IMR-90 (cell line): ENCODE measurements around the gene GRN. TPM values are rescaled to one million over a fixed set of nuclear protein-coding genes. Genes with fewer than 3 reads are reported as not detected.
"Not testable (repeated sequence)": the region's sequence is repeated elsewhere in the genome, so short reads cannot be mapped to it uniquely, and the experiment has no call there.

Experiments
- ATAC-seq: fragments of 200-7000 bp; cut with Tn5 transposase; 2 replicates; pipeline ENCODE4 v1.9.1; 2020; ENCODE audit warnings: low read depth, mild to moderate bottlenecking, moderate library complexity
- BruUV-seq: library from RNA; stranded (reverse); fragments of 400-500 nt; replicated peaks from 2 replicates; lab custom pipeline; 2021; lab: Mats Ljungman, UMichigan
- CTCF ChIA-PET: fragments of 300-600 bp; formaldehyde crosslinking; extraction: SDS; loops from one replicate; lab custom pipeline; 2021; ENCODE audit warnings: antibody characterized with exemption; lab: Yijun Ruan, JAX
- POLR2A ChIA-PET: fragments of 300-600 bp; sonication (Branson Sonifier 250); formaldehyde crosslinking; loops from one replicate; lab custom pipeline; 2022; ENCODE audit warnings: antibody characterized with exemption; ENCODE audit not compliant: unreplicated experiment; lab: Charles Lee
- DNase-seq: peaks from one replicate; pipeline ENCODE4 v3.0.0; 2013
- H2AFZ ChIP-seq: replicated peaks from 2 replicates; pipeline ENCODE3; 2013; ENCODE audit warnings: low read length, mild to moderate bottlenecking; ENCODE audit not compliant: poor library complexity
- H2AK5ac ChIP-seq: 2 replicates; pipeline ENCODE4 v1.6.1; 2013; ENCODE audit warnings: low read depth, low read length, inconsistent platforms
- H2AK9ac ChIP-seq: replicated peaks from 2 replicates; pipeline ENCODE3; 2013; ENCODE audit warnings: mild to moderate bottlenecking, low read depth, low read length, moderate library complexity; ENCODE audit not compliant: poor library complexity
- H2BK120ac ChIP-seq: 2 replicates; pipeline ENCODE4 v1.6.1; 2013; ENCODE audit warnings: low read depth, low read length, inconsistent platforms
- H2BK15ac ChIP-seq: 3 replicates; pipeline ENCODE4 v1.6.1; 2013; ENCODE audit warnings: low read depth, low read length, inconsistent platforms
- H2BK20ac ChIP-seq: 2 replicates; pipeline ENCODE4 v1.6.1; 2013; ENCODE audit warnings: low read depth, mild to moderate bottlenecking, inconsistent platforms, low read length, moderate library complexity
- H2BK5ac ChIP-seq: 2 replicates; pipeline ENCODE4 v1.6.1; 2013; ENCODE audit warnings: mild to moderate bottlenecking, low read depth, low read length, inconsistent platforms; ENCODE audit not compliant: poor library complexity, severe bottlenecking
- H3K14ac ChIP-seq: replicated peaks from 2 replicates; pipeline ENCODE4 v1.6.1; 2013; ENCODE audit warnings: low read depth, low read length, inconsistent platforms
- H3K18ac ChIP-seq: 2 replicates; pipeline ENCODE4 v1.6.1; 2013; ENCODE audit warnings: low read depth, low read length, control low read depth
- H3K23ac ChIP-seq: 2 replicates; pipeline ENCODE4 v1.6.1; 2013; ENCODE audit warnings: low read depth, low read length, inconsistent platforms
- H3K27ac ChIP-seq: 2 replicates; pipeline ENCODE4 v1.5.1; 2013; ENCODE audit warnings: mild to moderate bottlenecking, control low read depth, low read length; ENCODE audit not compliant: insufficient read depth
- H3K27me3 ChIP-seq: 2 replicates; pipeline ENCODE4 v1.6.1; 2013; ENCODE audit warnings: low read length; ENCODE audit not compliant: control insufficient read depth, insufficient read depth
- H3K36me3 ChIP-seq: 2 replicates; pipeline ENCODE4 v1.6.1; 2013; ENCODE audit warnings: low read length, mixed read lengths; ENCODE audit not compliant: control insufficient read depth, insufficient read depth
- H3K4ac ChIP-seq: 2 replicates; pipeline ENCODE4 v1.6.1; 2013; ENCODE audit warnings: low read depth, low read length, inconsistent platforms
- H3K4me1 ChIP-seq: 2 replicates; pipeline ENCODE4 v1.6.1; 2013; ENCODE audit warnings: low read length, mixed read lengths; ENCODE audit not compliant: control insufficient read depth, insufficient read depth
- H3K4me2 ChIP-seq: 2 replicates; pipeline ENCODE4 v1.6.1; 2013; ENCODE audit warnings: low read depth, mild to moderate bottlenecking, control low read depth, low read length, moderate library complexity
- H3K4me3 ChIP-seq: 2 replicates; pipeline ENCODE4 v1.5.1; 2013; ENCODE audit warnings: low read depth, mild to moderate bottlenecking, control low read depth, low read length, moderate library complexity; ENCODE audit not compliant: insufficient read depth
- H3K56ac ChIP-seq: 2 replicates; pipeline ENCODE4 v1.6.1; 2013; ENCODE audit warnings: low read length, inconsistent platforms; ENCODE audit not compliant: insufficient read depth; ENCODE audit errors: extremely low read depth
- H3K79me1 ChIP-seq, 2 experiments: 2 replicates each; pipeline ENCODE4 v1.6.1; 2013; ENCODE audit warnings: low read length in 2 of 2, inconsistent platforms in 1 of 2, low read depth in 1 of 2
- H3K9ac ChIP-seq: 2 replicates; pipeline ENCODE4 v1.6.1; 2013; ENCODE audit warnings: low read depth, low read length, control low read depth
- H3K9me1 ChIP-seq: 2 replicates; pipeline ENCODE4 v1.6.1; 2013; ENCODE audit warnings: low read length, inconsistent platforms; ENCODE audit not compliant: insufficient read depth
- H3K9me3 ChIP-seq: 2 replicates; pipeline ENCODE4 v1.6.1; 2013; ENCODE audit warnings: low read length; ENCODE audit not compliant: control insufficient read depth, insufficient read depth
- H4K20me1 ChIP-seq: 2 replicates; pipeline ENCODE4 v1.6.1; 2013; ENCODE audit warnings: low read length, inconsistent platforms; ENCODE audit not compliant: insufficient read depth
- H4K5ac ChIP-seq: 2 replicates; pipeline ENCODE4 v1.6.1; 2013; ENCODE audit warnings: mild to moderate bottlenecking, low read depth, low read length, control low read depth
- H4K8ac ChIP-seq, 2 experiments: 2 replicates each; pipeline ENCODE4 v1.6.1; 2013; ENCODE audit warnings: low read depth in 2 of 2, low read length in 2 of 2, control low read depth in 1 of 2, inconsistent platforms in 1 of 2
- H4K91ac ChIP-seq: 2 replicates; pipeline ENCODE4 v1.6.1; 2013; ENCODE audit warnings: low read depth, low read length, inconsistent platforms; ENCODE audit not compliant: insufficient read depth
- WGBS, 2 experiments: methylation state at CpG; one replicate each; pipeline versions ENCODE4 v1.1.5 to v1.1.7; 2013; ENCODE audit warnings: missing lambda C conversion rate in 2 of 2; ENCODE audit not compliant: insufficient read length in 1 of 2; ENCODE audit errors: extremely low coverage in 2 of 2; 5-methylcytosine and 5-hydroxymethylcytosine counted together
- dilution Hi-C: fragments of 300-500 bp; cut with HindIII; formaldehyde crosslinking; loops from one replicate; pipeline ENCODE4 v1.14.3; 2018; ENCODE audit warnings: low sequenced_read_pairs; ENCODE audit not compliant: unreplicated experiment
- in situ Hi-C: fragments of 300-500 bp; cut with MboI; formaldehyde crosslinking; loops from 3 replicates; pipeline ENCODE4 v1.14.3; 2019; ENCODE audit warnings: low sequenced_read_pairs, inconsistent platforms, mixed read lengths
- intact Hi-C: fragments of 100-400 bp; cut with micrococcal nuclease; formaldehyde crosslinking; loops from 2 replicates; pipeline ENCODE4 v1.10.0; 2022
- polyA plus RNA-seq, 3 experiments: library from polyadenylated mRNA; depleted of rRNA; stranded (reverse); fragments of >200 nt; gene quantifications; 2 replicates each; pipeline ENCODE4 v1.2.3, GENCODE V29; 2012; ENCODE audit warnings: low replicate concordance in 1 of 3
- total RNA-seq: library from RNA; depleted of rRNA; stranded (reverse); fragments of >200 nt; gene quantifications from 2 replicates; pipeline ENCODE4 v1.2.3, GENCODE V29; 2012

Gene GRN
- total and polyA plus RNA-seq, 2 of the 4 experiments (the other 2 are of a cell fraction): 38.9 to 494 TPM

DNA sequence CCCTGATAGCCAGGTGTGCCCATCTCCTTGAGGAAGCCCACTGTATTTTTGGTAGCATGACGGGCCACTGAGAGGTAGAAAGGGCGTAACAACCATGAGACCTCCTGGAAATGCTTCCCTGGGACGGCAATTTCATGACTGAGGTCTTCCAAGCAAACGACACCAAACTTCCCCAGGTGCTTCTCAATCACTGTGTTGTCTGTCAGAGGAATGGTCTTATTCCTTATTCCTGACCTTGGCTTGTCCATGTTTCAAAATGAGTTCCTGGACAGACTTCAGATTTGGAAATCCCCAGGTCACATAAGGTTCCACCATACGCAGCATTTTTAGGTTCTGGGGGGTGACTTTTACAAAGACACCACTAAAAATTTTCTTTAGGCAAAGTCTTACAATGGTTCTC, 19.9 kb downstream of the GRN start:
- H3K56ac ChIP-seq, H3K4me3 ChIP-seq, H3K27ac ChIP-seq, H3K14ac ChIP-seq, H3K18ac ChIP-seq, H2AK5ac ChIP-seq, H4K5ac ChIP-seq, H3K23ac ChIP-seq, H3K9ac ChIP-seq, H3K36me3 ChIP-seq, H2BK15ac ChIP-seq, H3K9me3 ChIP-seq, intact Hi-C loops, H3K4ac ChIP-seq, in situ Hi-C loops, H2BK20ac ChIP-seq, ATAC-seq, DNase-seq, H2BK5ac ChIP-seq, H2AK9ac ChIP-seq, BruUV-seq, POLR2A ChIA-PET, H3K9me1 ChIP-seq, CTCF ChIA-PET, H2AFZ ChIP-seq, H4K8ac ChIP-seq, dilution Hi-C loops, H3K4me2 ChIP-seq, H4K91ac ChIP-seq, H2BK120ac ChIP-seq: not testable (repeated sequence)
- no CpG with 5 or more reads among the region's 5 CpGs for WGBS, 2 experiments
- H4K20me1 ChIP-seq: peaks cover 11% of the 10 kb centered on the region; the same call in 1 of the 2 replicates
- H3K79me1 ChIP-seq: peaks cover 4 to 28% of the 10 kb centered on the region in 2 experiments; a peak in 2 of 4 replicates
- H3K27me3 ChIP-seq: peaks cover 20% of the 10 kb centered on the region
- H3K4me1 ChIP-seq: peaks cover 15% of the 10 kb centered on the region
